ENCODE measurements around the gene DYNLT1.

Gene DYNLT1

GRCh38 chr6:158627940-158628211 lies 16.7 kb downstream of the DYNLT1 start:
- no peaks in the 10 kb centered on the region for H3K9me2 ChIP-seq (replicated peaks; ENCODE audit: low read depth, low read length)
- no peaks in the 10 kb centered on the region for H3K4me1 ChIP-seq (ENCODE audit: insufficient read depth, low read length, poor library complexity, severe bottlenecking)
- H3K4me3 ChIP-seq (ENCODE audit: low read length, poor library complexity, severe bottlenecking) = no peak overlapping the region
- H3K36me3 ChIP-seq (ENCODE audit: insufficient read depth, low read length) = peaks cover 59% of the 10 kb centered on the region; the same call in 1 of the 2 replicates
- H3K9me3 ChIP-seq (ENCODE audit: insufficient read depth, low read depth, low read length) = no peaks in the 10 kb centered on the region
- no peaks in the 10 kb centered on the region for H3K79me2 ChIP-seq (ENCODE audit: insufficient read depth, low read length)
- no peak overlapping the region for H3K9ac ChIP-seq (ENCODE audit: low read depth, low read length, poor library complexity, severe bottlenecking)
- H4K20me1 ChIP-seq (ENCODE audit: insufficient read depth, low read length, poor library complexity, severe bottlenecking) = peaks cover 13% of the 10 kb centered on the region
- H3K4me2 ChIP-seq (ENCODE audit: low read depth, low read length, poor library complexity, severe bottlenecking) = no peak overlapping the region
- H3F3A ChIP-seq (ENCODE audit: low read depth) = no peaks in the 10 kb centered on the region
- peaks cover 9% of the 10 kb centered on the region for H3K27me3 ChIP-seq (ENCODE audit: insufficient read depth, low read length, poor library complexity, severe bottlenecking)
- H2AFZ ChIP-seq (ENCODE audit: low read length) = no peak overlapping the region
- TF ChIP-seq CTCF (conservative IDR thresholded peaks at IDR 0.05; ENCODE audit: low read length) = no peak
- no peak for TF ChIP-seq EZH2phosphoT487 (IDR thresholded peaks at IDR 0.05; ENCODE audit: borderline replicate concordance)

- Histone ChIP-seq H3K9me2 (replicated peaks; ENCODE audit: low read depth, low read length) (no peaks in the 10 kb centered on the region), H3K36me3 (ENCODE audit: insufficient read depth, low read length) (peaks cover 58% of the 10 kb centered on the region; the same call in 1 of the 2 replicates), H3K4me2 (ENCODE audit: low read depth, low read length, poor library complexity, severe bottlenecking) (no peak overlapping the region), H3K27me3 (ENCODE audit: insufficient read depth, low read length, poor library complexity, severe bottlenecking) (peaks cover 4% of the 10 kb centered on the region), H2AFZ (ENCODE audit: low read length) (no peak overlapping the region), H3K4me3 (ENCODE audit: low read length, poor library complexity, severe bottlenecking) (no peak overlapping the region), H3K9ac (ENCODE audit: low read depth, low read length, poor library complexity, severe bottlenecking) (no peak overlapping the region), H3F3A (ENCODE audit: low read depth) (no peaks in the 10 kb centered on the region), H4K20me1 (ENCODE audit: insufficient read depth, low read length, poor library complexity, severe bottlenecking) (peaks cover 13% of the 10 kb centered on the region), H3K4me1 (ENCODE audit: insufficient read depth, low read length, poor library complexity, severe bottlenecking) (no peaks in the 10 kb centered on the region), H3K9me3 (ENCODE audit: insufficient read depth, low read depth, low read length) (no peaks in the 10 kb centered on the region), H3K79me2 (ENCODE audit: insufficient read depth, low read length) (no peaks in the 10 kb centered on the region)
- TF ChIP-seq CTCF (conservative IDR thresholded peaks at IDR 0.05; ENCODE audit: low read length) (no peak), EZH2phosphoT487 (IDR thresholded peaks at IDR 0.05; ENCODE audit: borderline replicate concordance) (no peak)
Measured at GRCh38 chr6:158627168-158627939, 17.2 kb downstream of the DYNLT1 start.

GRCh38 chr6:158626360-158627167 lies 18.0 kb downstream of the DYNLT1 start:
- peaks cover 13% of the 10 kb centered on the region for H4K20me1 ChIP-seq (ENCODE audit: insufficient read depth, low read length, poor library complexity, severe bottlenecking)
- H2AFZ ChIP-seq (ENCODE audit: low read length) = no peak overlapping the region
- H3K4me3 ChIP-seq (ENCODE audit: low read length, poor library complexity, severe bottlenecking) = no peak overlapping the region
- H3F3A ChIP-seq (ENCODE audit: low read depth) = no peaks in the 10 kb centered on the region
- H3K27me3 ChIP-seq (ENCODE audit: insufficient read depth, low read length, poor library complexity, severe bottlenecking) = no peaks in the 10 kb centered on the region
- no peak overlapping the region for H3K4me2 ChIP-seq (ENCODE audit: low read depth, low read length, poor library complexity, severe bottlenecking)
- H3K79me2 ChIP-seq (ENCODE audit: insufficient read depth, low read length) = no peaks in the 10 kb centered on the region
- no peaks in the 10 kb centered on the region for H3K9me3 ChIP-seq (ENCODE audit: insufficient read depth, low read depth, low read length)
- TF ChIP-seq CTCF (conservative IDR thresholded peaks at IDR 0.05; ENCODE audit: low read length) (no peak), EZH2phosphoT487 (IDR thresholded peaks at IDR 0.05; ENCODE audit: borderline replicate concordance) (no peak)
- no peaks in the 10 kb centered on the region for H3K4me1 ChIP-seq (ENCODE audit: insufficient read depth, low read length, poor library complexity, severe bottlenecking)
- peaks cover 54% of the 10 kb centered on the region; the same call in 1 of the 2 replicates for H3K36me3 ChIP-seq (ENCODE audit: insufficient read depth, low read length)
- no peaks in the 10 kb centered on the region for H3K9me2 ChIP-seq (replicated peaks; ENCODE audit: low read depth, low read length)
- H3K9ac ChIP-seq (ENCODE audit: low read depth, low read length, poor library complexity, severe bottlenecking) = no peak overlapping the region

All from Loucy (cell line).